Kasumi-1 (cell line): ENCODE data around the gene SAYSD1.

Source experiments
- DNase-seq, 2 experiments: peaks; one replicate each; lab custom pipeline; 2025; lab: John Stamatoyannopoulos, UW

SAYSD1 gene

DNA sequence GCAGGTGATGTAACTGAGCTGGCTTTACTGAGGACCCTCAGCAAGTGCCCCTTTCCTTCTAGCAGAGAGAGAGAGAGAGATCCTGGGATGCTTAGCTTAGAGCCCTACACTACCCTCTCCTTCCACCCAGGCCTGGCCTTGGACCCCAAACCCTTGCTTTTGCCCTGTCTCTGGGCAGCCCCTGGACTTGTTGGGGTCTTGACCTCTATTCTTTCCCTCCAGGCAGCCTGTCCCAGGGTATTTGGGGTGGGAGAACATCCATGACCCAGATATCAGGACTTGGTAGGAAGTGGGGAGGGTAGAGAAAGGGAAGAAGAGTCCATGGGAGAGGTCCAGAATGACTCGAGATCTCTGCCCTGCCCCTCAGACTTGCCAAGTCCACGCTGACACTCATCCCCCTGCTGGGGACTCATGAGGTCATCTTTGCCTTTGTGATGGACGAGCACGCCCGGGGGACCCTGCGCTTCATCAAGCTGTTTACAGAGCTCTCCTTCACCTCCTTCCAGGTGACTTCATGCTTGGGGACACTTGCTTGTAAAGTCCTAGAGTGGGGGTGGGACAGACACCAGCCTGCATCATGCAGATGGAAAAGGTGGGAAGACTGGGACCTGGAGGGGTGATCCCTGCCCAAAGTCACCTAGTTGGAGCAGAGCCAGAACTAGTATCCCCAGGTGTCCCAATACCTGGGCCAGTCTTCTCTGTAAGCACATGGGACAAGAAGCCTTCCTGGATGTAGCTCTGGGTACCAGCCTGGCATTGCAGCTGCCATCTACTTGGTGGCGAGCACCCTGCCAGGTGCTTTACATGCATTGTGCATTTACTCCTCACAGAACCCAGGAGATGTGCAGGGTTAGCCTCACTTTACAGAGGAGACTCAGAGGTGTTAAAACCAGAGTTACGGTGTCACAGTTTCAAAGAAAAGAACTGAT is 35.5 kb downstream of the SAYSD1 start:
- no peak for DNase-seq

DNA sequence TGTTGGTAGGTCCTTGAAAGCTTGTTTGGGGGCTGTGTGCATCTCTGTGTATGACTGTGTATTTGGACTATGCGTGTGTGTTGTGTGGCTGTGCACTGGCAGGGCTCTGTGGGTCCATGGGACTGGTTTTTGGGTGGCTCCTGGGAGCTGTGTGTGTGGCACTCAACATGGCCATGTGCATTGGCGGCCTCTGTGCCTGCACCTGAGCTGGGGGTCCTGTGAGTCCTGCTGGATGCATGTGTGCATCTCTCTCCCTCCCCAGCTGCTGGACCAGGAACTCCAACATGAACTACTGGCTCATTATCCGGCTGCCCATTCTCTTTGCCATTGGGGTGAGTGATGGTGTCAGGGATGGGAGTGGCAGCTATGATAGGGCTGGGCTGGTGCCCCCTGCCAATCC is 36.3 kb downstream of the SAYSD1 start:
- no peak for DNase-seq

DNA sequence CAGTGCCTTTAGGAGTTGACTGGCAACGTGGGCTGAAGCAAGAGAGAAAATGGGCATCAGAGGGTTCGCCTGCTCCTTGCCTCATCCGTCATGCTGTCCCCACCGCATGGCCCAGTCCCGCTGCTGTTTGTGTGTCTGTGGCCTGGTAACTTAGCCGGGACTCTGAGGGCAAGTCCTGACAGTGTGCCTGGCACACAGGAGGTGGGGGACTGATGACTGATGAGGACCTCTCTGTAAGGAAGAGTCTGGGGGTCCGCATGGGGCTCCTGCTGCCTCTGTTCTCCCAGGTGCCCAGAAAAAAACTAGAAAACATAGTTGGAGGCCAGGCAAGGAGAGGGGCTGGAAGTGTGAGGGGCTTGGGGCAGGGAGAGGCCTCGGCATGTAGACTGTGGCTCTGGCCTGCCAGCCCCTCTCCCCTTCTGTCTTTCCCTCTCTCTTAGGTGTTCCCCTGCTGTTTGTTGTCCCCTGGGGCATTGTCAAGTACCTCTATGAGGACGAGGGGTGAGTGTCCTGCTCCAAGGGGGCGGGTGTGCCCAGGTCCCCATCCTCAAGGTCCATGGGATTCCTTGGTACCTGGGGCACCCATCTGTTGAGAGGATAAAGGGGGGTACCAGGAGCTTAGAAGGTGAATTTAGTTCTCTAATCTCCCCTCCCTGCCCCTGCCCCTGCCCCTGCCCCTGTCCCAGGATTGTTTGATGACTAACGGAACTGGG is 36.9 kb downstream of the SAYSD1 start:
- no peak for DNase-seq

DNA sequence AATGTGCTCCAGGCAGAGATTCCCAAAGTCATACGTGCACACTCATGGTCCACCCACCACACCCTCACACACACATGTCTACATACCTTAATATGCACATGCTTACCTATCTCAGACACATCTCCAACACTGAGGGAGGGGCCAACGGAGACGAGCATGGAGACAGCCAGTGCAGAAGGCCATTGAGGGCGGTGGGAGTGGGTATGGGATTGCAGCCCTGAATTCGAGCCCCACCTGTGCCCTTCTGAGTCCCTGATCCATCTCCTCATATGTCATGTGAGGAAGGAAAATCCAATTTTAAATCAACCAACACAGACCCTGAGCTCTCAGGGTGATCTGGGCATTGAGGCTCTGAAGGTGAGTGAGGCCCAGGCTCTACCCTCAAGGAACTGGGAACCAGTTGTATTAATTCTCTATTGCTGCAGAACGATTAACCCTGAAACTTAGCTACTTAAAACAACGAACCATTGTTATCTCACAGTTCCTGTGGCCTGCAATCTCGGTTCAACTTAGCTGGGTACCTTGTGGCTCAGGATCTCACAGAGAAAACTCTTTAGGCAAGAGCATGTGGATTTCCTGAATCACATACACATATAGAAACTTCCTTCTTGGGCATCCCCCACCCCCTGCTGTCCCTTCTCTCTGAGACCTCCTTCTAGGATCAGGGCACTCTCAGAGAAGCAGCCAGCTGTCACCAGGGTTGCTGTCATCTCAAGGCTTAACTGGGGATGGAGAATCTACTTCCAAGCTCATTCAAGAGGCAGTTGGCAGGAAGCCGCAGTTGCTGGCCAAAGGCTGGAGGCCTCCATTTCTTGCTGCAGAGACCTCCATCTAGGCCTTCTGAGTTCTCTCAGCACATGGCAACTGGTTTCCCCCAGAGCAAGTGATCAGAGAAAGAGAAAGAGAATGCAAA is 38.1 kb downstream of the SAYSD1 start:
- no peak for DNase-seq

DNA sequence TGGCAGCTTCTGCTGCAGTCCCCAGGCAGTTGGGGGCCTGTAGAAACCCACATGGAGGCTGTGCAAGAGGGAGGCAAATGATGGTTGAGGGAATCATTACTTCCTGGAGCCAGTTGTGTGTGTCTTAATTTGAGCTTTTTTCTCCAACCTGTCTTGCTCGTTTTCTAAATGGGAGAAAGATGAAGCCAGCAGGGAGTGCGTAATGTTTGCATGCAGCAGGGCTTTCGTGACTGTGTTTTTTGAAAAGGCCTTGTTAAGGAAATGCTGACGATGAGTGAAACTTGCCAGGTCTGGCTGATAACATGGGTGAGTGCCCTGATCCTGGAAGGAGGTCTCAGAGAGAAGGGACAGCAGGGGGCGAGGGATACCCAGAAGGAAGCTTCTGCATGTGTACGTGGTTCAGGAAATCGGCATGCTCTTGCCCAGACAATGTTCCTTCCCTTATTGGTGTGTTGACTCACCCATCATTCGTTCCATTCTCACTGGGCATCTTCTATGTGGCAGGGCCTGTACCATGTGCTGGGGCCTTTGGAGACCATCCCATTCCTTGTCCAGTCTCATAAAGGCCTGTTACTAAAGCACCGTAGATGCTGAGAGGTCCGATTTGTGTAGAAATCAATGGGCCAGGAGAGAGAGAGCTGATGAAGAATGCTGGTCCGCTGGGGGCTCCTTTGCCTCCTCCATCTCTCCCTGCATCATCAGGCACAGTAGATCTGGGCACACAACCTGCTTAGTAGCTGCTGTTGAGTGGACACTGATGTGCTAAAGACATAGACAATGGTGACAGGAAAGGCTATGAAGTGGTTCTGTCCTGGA is 39.0 kb downstream of the SAYSD1 start:
- no peak for DNase-seq

DNA sequence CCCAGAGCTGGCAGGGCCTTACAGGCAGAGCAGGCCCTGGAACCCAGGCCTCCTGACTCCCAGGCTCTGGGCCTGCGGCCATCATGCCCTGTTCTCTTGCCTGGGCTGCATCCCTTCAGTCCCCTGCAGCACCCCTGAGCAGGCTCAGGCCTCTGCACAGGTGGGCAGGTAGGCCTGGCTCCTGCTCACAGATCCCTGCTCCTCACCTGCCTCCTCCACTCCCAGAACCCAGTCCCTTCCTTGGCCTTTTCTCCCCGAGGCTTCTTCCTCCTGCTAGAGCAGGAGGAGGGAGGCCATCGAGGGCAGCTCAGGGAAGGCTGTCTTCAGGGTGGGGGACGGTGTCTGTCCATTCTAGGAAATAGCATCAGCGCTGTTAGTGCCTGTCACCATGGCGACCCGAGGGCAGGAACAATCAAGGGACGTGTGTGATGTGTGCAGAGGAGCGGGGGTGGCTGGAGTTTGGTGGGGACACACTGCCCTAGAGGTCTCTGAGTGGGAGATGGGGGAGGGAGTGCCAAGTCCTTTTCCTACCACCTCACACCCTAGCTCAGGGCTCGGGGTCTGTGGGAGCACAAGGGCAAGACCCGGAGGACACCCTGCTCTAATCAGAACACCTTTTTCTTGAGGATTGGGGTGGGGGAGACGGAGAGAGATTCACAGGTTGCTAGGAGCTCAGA is 39.8 kb downstream of the SAYSD1 start:
- no peak for DNase-seq

DNA sequence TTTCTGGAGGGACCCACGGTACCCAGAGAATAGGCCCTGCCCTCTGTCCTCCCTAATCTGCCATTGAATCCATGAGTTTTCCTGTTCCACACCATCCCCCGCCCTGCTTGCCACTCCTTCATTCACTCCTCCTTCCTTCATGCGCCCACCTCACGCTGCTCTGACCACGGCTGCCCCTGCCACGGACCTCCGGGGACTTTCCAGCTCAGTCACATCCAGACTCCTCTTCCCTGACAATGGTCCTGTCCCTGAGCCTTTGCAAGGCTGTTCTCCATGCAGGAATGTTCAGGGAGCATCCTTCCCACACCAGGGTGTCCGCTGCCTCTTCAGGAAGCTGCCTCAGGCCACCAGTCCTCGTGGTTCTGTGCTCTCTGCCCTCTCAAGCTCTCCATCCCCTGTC is 40.5 kb downstream of the SAYSD1 start:
- no peak for DNase-seq

DNA sequence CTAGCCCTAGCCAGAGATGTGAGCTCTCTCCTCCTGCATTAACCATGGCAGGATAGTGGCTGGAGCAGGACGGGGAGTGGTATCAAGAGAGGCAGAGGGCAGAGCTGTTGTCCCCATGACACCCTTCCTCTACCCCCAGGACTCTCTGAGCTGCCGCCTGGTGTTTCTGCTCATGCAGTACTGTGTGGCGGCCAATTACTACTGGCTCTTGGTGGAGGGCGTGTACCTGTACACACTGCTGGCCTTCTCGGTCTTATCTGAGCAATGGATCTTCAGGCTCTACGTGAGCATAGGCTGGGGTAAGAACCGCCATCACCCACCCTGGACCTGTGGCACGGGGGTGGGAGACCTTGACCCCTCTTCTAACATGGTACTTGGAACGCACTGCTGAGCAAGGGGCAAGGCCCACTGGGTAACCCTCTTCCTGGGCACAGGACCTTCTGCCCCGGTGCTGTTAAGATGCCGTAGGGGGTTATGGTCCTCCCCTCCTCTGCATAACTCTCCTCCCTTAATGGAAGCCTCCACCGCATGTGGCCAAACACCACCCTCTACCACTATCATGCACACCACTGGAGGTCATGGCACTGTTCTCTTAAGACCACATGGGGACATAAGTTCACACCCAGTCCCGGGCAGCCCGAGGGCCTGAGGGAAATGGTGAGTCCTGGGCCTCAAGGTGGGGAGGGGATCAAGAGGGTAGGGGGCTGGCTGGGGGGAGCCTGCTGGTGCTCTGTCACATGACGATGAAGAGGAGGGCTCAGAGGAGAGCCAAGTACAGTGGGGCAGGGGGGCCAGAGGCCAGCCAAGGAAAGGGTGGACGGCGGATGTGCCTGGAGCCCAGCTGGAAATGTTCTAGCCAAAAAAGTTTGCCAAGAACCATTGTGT is 41.3 kb downstream of the SAYSD1 start:
- DNase-seq: no peak

DNA sequence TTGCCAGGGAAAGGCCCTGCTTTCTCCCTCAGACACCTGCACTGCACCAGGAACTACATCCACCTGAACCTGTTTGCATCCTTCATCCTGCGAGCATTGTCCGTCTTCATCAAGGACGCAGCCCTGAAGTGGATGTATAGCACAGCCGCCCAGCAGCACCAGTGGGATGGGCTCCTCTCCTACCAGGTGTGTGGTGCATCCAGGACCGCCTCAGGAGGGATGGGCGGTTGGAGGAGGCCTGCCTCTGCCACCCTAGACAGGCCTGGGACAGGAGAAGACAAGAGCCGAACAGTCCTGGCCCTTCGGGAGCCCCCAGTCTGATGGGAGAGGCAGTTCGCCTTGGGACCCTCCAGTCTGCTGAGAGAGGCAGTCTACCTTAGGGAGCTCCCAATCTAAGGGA is 42.2 kb downstream of the SAYSD1 start:
- DNase-seq: no peak

DNA sequence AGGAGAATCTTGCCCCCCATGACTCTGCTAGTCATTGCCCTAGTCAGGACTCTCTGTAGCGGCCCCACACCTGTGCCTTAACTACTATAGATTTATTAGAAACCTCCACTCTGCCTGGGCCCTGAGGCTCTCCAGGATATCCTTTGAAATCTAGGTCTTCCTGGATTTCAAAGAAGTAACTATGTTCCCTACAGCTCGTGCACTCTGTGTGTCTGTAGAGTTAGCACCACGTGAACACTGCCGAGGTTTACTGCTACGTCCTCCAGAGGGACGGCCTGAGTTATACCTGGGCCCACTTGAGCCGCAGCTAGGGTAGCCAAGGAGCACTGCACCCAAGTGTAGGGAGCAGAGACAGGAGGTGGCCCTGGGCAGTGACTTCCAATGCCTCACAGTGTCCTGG is 46.6 kb downstream of the SAYSD1 start:
- DNase-seq: no peak

DNA sequence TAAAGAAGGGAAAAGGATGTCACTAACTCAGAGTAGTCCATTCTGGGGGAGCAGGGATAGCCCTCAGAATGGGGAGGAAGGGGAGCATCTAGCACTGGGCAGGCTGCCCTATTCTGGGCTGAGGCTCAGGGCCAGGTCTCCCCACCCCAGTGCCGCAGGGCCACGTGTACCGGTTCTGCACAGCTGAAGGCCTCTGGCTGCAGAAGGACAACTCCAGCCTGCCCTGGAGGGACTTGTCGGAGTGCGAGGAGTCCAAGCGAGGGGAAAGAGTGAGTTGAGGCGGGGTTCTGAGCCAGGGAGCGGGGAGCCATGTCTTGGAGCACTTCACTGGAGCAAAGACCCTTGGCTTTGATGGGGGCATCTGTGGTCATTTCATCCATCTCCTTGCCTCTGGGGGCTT is 49.4 kb downstream of the SAYSD1 start:
- no peak for DNase-seq

DNA sequence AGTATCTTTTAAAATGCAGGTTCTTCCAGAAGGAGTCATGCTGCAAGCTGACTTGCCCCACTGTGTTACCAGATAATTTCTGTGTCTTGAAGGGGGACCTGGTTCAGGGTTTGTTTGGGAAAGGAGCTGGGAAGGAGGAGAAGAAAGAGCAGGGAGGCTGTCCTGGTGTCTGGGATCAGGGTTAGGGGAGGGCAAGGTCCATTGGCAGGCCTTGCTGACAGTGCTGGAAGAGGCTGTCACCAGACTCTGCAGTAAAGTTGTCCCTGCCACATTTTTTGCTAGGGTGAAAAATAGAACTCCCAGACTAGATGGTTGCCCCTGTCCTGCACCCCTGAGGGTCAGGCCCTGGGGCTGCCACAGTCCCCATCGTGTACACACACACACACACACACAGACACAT is 51.5 kb downstream of the SAYSD1 start:
- no peak for DNase-seq

DNA sequence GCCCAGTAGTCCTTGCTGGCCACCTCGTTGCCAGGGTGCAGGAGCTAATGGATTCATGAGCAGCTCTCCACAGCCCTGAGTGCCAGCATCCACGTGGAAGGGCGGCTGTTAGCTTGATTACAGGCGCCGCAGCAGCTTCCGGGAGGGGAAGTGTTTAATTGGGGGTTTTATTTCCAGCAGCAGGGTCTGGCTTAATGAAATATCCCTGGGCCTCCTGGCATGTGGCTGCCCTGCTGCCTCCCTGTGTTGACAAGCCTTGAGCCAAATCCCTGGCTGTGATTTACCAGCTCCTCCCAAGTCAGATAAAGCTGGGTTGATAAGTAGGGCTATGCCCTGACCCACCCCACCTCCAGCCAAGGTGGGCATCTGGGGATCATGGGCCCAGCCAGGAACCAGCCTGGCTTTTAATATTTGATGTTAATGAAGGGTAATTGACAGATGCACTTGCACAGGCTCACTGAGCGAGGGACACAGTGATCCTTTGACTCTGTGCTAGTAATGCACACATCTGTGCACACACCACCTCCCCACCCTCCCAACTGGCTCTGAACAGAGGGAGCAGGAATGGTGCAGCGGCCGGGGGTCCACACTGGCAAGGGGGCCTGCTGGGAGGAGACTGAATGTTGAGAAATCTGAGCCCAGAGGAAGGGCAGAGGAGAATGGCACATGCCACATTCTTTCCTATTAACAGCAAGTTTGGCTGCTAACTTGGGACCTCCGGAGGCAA is 52.8 kb downstream of the SAYSD1 start:
- DNase-seq: no peak

DNA sequence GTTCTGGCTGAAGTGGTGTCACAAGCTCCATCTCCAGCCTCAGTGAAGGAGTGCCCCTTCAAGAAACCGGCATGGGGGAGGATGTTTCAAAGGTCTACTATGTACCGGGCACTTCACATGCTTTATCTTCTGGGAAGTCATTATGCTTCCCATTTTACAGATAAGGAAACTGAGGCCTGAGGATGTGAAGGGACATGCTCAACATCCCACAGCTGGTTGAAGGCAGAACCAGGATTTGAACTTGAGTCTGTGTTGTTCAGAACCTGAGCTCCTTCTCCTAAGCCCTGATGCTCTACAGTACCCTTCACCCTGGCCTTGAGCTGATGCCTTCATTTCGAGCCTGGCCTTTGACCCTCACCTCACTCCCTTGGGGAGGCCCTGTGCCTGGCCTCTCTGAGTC is 53.4 kb downstream of the SAYSD1 start:
- DNase-seq: no peak

DNA sequence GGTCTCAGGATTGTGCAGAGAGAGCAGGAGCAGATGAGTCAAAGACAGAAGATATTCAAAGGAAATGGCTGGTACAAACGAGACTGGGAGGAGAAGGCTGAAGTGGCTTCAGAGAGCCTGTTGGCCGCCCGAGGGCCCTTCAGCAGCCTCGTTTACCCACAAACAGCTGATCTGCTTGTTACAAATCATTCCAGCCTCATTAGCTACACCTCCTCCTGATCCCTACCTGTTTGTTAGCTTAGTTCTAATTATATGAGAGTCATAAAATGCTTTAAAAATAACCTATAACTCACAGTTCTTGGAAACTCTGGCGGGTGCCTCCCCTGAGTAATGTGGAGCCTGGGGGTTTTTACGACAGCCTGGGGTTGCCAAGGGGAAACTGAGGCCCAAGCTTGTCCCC is 53.8 kb downstream of the SAYSD1 start:
- DNase-seq: no peak

DNA sequence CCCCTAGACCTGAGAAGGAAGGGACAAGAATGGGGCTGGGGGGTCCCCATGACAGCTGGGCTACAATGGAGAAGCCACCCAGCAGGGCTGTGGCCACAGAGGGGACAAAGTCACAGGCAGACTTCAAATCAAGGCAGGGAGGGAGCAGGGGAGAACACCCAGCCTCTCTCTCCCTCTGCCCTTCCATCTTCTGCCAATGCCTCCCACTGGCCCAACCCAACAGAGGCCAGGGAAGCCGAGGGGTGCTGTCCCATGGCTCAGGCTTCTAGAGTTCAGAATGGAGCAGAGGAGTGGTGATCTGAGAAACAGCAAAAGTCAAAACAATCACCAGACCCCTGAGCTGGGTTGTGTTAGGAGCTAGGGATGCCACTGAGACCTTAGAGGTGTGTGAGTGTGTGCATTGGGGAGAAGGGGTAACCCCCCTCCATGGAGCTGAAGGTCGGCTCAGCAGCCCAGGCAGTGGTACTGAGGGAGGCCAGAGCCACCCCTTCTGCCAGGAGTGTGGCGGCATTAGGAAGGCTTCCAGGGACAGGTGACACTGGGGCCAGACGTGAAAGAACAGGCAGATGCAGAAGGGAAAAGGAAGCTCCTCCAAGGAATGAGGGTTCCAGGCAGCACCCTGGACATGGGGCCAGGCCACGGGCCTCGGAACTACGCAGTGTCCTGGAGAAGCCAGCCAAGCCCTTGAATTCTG is 54.4 kb downstream of the SAYSD1 start:
- DNase-seq: no peak

DNA sequence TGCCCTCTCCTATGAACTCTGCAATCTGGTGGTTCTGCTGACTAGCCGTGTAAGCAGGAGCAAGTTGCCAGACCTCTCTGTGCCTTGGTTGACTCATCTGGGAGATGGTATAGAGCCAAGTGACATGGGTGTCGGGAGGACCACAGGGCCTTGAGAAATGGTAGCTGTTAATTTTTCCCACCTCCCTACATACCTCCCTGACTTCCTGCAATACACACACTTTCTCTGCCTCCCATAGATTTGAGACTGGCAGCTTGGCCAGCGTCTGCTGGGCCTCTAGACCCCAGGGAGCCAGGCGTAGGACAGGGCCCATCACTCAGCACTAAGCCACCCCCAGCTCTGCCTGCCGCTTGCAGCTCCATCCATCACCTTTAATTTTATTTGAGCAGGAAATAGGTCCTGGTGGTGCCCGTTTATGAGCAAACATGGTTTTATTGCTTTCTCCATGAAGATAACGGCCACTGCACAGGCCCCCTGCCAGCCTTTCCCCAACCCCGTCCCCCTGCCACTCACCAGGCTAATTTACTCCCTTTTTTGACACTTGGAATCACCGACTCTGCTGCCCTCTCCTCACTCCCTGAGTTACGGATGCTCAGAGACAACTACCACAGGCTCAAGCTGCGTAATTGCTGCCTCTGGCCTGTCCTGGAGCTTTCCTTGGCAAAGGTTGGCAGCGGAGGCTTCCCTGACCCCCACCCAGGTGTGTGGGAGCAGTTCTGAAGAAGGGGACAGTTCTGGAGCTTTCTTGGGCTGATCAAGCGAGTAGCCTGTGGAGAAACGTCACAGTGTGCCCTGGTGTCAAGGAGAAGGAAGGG is 55.3 kb downstream of the SAYSD1 start:
- DNase-seq: no peak
